Stimulated activated CD8-positive, alpha-beta memory T cell treated with anti-CD3 and anti-CD28 coated beads, Interleukin-4, amount 100 ng/mL, for 48 hours (primary cell): ENCODE measurements around the gene PPP1R1C.
A peak's percentile ranks its signal among the peaks of the same experiment; 100 is the strongest.

Experiments used
- DNase-seq: peaks from one replicate; pipeline ENCODE4 v3.0.0-alpha.2; 2020

Gene PPP1R1C

DNA sequence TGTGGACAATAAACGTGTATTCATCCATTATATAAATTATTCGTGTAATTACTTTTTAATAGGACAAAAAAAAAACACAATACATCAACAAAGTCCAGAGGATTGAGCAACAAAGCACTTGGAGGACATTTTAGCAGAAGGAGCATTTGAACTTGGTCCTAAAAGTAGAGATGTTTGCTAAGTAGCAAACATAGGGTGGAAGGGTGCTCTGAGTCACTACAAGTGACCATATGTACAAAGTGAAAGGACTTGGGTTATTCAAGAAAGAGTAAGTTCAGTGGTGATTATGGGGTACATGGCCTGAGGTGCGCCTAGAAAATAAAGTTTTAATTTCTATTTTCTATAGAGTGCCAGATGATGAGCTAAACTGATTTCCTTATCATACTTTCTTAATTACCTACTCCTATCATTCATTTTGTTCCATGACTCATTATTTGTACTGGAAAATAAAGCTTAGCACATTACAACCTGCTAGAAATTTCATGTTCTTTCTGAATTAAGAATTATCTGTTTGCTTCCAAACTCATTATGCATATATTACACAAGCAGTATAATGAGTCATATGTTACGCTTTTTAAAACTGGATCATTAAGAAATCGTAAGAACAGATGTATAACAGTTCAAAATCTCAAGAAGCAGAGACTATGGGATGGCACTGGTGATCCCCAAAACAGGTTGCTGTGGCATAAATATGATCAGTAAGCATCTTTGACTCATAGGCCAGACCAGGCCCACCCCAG is 13.1 kb upstream of the PPP1R1C start:
- no peak for DNase-seq

GRCh38 chr2:181973171-181973783 is 12.4 kb upstream of the PPP1R1C start:
- DNase-seq, result no peak

GRCh38 chr2:181977661-181978350 is 7.8 kb upstream of the PPP1R1C start:
- peak; percentile 41 for DNase-seq

DNA sequence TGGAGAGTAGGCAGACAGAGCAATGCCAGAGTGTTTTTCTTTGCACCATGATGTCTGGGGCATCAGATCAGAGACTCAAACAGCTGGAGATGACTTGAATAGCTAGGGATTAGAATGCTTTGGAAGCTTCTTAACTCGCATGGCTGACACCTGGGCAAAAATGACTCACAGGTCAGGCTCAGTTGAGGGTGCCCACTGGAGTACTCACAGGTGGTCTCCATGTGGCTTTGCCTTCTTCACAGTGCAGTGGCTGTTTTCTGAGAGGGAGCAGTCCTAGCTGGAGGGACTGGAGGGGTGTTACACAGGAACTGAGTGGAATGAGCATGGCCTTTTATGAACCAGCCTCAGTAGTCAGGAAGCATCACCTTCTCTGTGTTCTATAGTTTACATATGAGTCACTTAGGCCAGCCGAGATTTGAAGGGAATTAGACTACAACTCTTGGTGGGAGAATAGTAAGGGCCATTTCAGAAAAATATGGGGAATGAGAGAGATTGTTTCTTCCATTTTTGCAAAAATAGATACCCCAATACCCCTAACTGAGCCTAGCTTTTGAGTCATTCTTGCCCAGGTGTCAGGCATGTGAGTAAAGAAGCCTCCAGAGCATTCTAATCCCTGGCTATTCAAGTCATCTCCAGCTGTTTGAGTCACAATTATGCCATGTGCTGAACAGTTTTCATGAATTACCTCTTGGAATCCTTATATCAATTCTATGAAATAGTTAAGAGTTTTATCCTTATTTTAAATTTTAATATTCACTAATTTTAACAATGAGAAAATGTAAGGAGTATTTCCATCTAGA is 7.1 kb upstream of the PPP1R1C start:
- DNase-seq, result no peak

DNA sequence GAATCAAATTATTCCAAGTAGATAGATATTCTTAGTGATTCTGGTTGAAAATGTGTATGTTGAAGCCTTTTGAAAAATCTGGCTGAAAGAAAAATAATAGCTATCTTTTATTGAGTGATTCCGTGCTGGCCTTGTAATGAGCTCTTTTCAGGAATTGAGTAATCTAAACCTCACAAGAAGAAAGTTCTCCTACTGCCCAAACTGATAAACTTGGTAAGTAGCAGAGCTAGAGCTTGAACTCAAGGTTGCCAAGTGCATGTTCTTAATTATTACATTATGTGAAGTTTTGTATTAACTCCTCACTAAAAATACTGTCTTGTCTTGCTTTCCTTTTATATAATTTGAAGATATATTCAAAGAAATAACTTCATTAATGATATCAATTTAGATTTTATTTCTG is 1.6 kb upstream of the PPP1R1C start:
- no peak for DNase-seq

DNA sequence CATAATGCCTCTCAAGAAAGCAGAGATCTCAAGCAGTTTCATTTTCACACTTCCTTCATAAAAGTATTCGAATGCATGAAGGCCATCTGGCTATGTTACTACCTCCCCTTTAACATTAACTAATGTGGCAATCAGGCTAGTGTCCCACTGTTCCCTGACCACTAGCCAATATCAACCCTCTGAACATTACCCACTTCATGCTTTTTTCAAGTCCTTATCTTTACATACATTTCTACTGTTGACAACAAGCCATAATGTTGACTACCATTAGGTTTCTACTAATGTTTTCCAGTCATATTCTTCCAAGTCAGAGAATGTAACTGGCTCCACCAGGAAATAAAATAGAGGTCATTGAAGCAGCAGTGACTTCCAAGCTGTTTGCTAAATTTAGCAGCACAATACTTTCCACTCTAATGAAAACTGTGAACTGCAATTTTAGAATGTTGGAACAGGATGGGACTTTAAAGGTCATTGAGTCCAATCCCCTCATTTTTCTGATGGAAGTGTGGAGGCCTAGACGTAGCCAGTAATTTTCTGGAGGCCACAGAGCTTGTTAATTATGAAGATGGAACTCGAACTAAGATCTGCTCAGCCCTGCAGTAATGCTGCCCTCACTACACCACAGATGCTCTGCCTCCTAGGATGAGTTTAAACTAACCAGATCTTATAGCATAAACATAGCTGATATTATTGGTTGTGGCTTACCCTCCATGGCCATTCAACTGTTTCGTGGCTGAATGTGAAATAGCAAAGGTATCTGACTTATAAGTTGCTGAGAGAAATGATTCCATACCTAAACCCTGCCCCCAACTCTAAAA is 630 bp upstream of the PPP1R1C start:
- no peak for DNase-seq

GRCh38 chr2:181988154-181988924 is 2.7 kb downstream of the PPP1R1C start:
- DNase-seq, result no peak

- DNase-seq, result no peak
These were observed 3.4 kb downstream of the PPP1R1C start for GRCh38 chr2:181989099-181989498.

GRCh38 chr2:181991171-181991885 is 5.7 kb downstream of the PPP1R1C start:
- no peak for DNase-seq

- DNase-seq, result no peak
These were observed 7.1 kb downstream of the PPP1R1C start for GRCh38 chr2:181992776-181993175.

- no peak for DNase-seq
These were observed 9.6 kb downstream of the PPP1R1C start for GRCh38 chr2:181995289-181995688.

GRCh38 chr2:181998041-181998835 is 12.6 kb downstream of the PPP1R1C start:
- DNase-seq, result no peak

- DNase-seq, result no peak
These were observed 13.4 kb downstream of the PPP1R1C start for GRCh38 chr2:181998891-181999654.

- no peak for DNase-seq
These were observed 14.3 kb downstream of the PPP1R1C start for GRCh38 chr2:181999911-182000310.

GRCh38 chr2:182004945-182005520 is 19.4 kb downstream of the PPP1R1C start:
- DNase-seq, result no peak

GRCh38 chr2:182006595-182007341 is 21.1 kb downstream of the PPP1R1C start:
- DNase-seq, result no peak

- no peak for DNase-seq
These were observed 28.6 kb downstream of the PPP1R1C start for GRCh38 chr2:182014284-182014683.
